B cell (primary cell): ENCODE data around the gene CKAP5.

Experiments used
- CTCF ChIP-seq: fragments of 200-600 bp; IDR thresholded peaks from one replicate; pipeline ENCODE4 v1.8.0; 2022; ENCODE audit warnings: antibody characterized with exemption, mild to moderate bottlenecking
- EZH2 ChIP-seq: IDR thresholded peaks from 2 replicates; pipeline ENCODE4 v1.6.1; 2012; ENCODE audit warnings: borderline replicate concordance, low read depth, mild to moderate bottlenecking, moderate library complexity, low read length; ENCODE audit not compliant: insufficient read depth, poor library complexity, severe bottlenecking

- TF ChIP-seq CTCF (no peak), EZH2 (no peak)
Observed at GRCh38 chr11:46694607-46695006, 151.5 kb downstream of the CKAP5 start.
